Aorta (tissue), 5 donors: ENCODE results near the gene EML5. TPM values are rescaled to one million over a fixed set of nuclear protein-coding genes. Genes with fewer than 3 reads are reported as not detected.
A peak's percentile ranks its signal among the peaks of the same experiment; 100 is the strongest.

Experiments
- ATAC-seq: fragments of 200-7000 bp; cut with Tn5 transposase; one replicate; pipeline ENCODE4 v1.9.1; 2022; ENCODE audit warnings: moderate library complexity; ENCODE audit not compliant: low FRiP score
- DNase-seq, 2 donors: peaks; one replicate each; pipeline ENCODE4 v3.0.0-alpha.2; 2020
- H3K27ac ChIP-seq, 2 donors: one replicate each; pipeline ENCODE4 v1.5.1; 2013; ENCODE audit warnings: low read length in 2 of 2, mild to moderate bottlenecking in 2 of 2, moderate library complexity in 2 of 2, control low read depth in 1 of 2, inconsistent platforms in 1 of 2, low read depth in 1 of 2
- H3K27me3 ChIP-seq, 2 donors: one replicate each; pipeline ENCODE4 v1.6.1; 2013; ENCODE audit warnings: control low read depth in 1 of 2, low read length in 1 of 2, mild to moderate bottlenecking in 1 of 2, moderate library complexity in 1 of 2; ENCODE audit not compliant: insufficient read depth in 2 of 2, control insufficient read depth in 1 of 2
- H3K36me3 ChIP-seq, 2 donors: one replicate each; pipeline ENCODE4 v1.6.1; 2013; ENCODE audit warnings: control low read depth in 1 of 2, low read length in 1 of 2, mild to moderate bottlenecking in 1 of 2; ENCODE audit not compliant: insufficient read depth in 2 of 2, control insufficient read depth in 1 of 2
- H3K4me1 ChIP-seq, 2 donors: one replicate each; pipeline ENCODE4 v1.6.1; 2013; ENCODE audit warnings: low read length in 2 of 2, control low read depth in 1 of 2, mild to moderate bottlenecking in 1 of 2, moderate library complexity in 1 of 2; ENCODE audit not compliant: insufficient read depth in 2 of 2, control insufficient read depth in 1 of 2
- H3K4me3 ChIP-seq, 2 donors: one replicate each; pipeline ENCODE4 v1.5.1; 2013; ENCODE audit warnings: low read length in 2 of 2, control low read depth in 1 of 2, mild to moderate bottlenecking in 1 of 2
- H3K9me3 ChIP-seq: one replicate; pipeline ENCODE4 v1.6.1; 2013; ENCODE audit warnings: mild to moderate bottlenecking, low read length; ENCODE audit not compliant: control insufficient read depth
- WGBS, 2 donors: extraction: QIAGEN DNeasy Blood & Tissue Kit; methylation state at CpG; one replicate each; pipeline ENCODE4 v1.1.7; 2013; 5-methylcytosine and 5-hydroxymethylcytosine counted together
- intact Hi-C, 2 donors: fragments of 100-400 bp; cut with DNase I; formaldehyde crosslinking; loops; one replicate each; pipeline versions ENCODE4 v1.14.2 to v1.15.0; 2022
- long read RNA-seq, 2 donors: library from polyadenylated mRNA; unstranded; transcript quantifications; one replicate each; pipeline ENCODE4 v2.0.0, GENCODE V29; 2020 to 2021
- polyA plus RNA-seq, 2 donors: library from polyadenylated mRNA; stranded (reverse); fragments of 200-250 nt; gene quantifications; one replicate each; pipeline ENCODE4 v1.2.3, GENCODE V29; 2013
- total RNA-seq, 2 donors: library from RNA; stranded (reverse); fragmentation: NEBNext Ultra II Directional; extraction: Animal tissue kit (Norgen Biotek cat#: 25700); gene quantifications; one replicate each; pipeline ENCODE4 v1.2.1, GENCODE V29; 2021
- donor health status: healthy with polysubstance abuse.
- donor health status: Bipolar disorder and iron deficiency.
- donor health status: DM: no; HTN: no; CAD: no.
- donor health status: DM: no; HTN: no; CAD: no.
- donor health status: DM: yes; HTN: yes; CAD: no.

The EML5 gene
- total RNA-seq: 1 to 10 TPM in 1 of 2 donors, under 1 TPM in 1; 0.39 to 1.6 TPM
- polyA plus RNA-seq: under 1 TPM; 0.18 to 0.63 TPM
- long read RNA-seq, donor 1, partial matches to known transcripts: 0 of 1 reads
- long read RNA-seq, donor 1, other reads (novel, unspliced or antisense): 1 of 1 reads
- long read RNA-seq, donor 2, partial matches to known transcripts: 1 of 1 reads
- long read RNA-seq, donor 2, other reads (novel, unspliced or antisense): 0 of 1 reads

GRCh38 chr14:88792473-88793258, at the start of gene EML5:
Gene EML5 (minus strand): TSS chr14:88792953. CDS start chr14:88792503, 450 bp downstream.
- Histone ChIP-seq H3K27me3 (no peaks in the 10 kb centered on the region), H3K27ac (peak within 1 kb of the TSS in 1 of 2 donors; percentile 14), H3K4me3 (peak within 1 kb of the TSS; percentile 46 to 62), H3K9me3 (no peaks in the 10 kb centered on the region), H3K4me1 (no peaks in the 10 kb centered on the region), H3K36me3 (no peaks in the 10 kb centered on the region)
- ATAC-seq (peak; percentile 94), DNase-seq (peak; percentile 83 to 94)
- intact Hi-C loops: no loop called here
- 0% methylated on average over 44 to 111 of the region's 111 CpGs for WGBS, 2 donors

DNA sequence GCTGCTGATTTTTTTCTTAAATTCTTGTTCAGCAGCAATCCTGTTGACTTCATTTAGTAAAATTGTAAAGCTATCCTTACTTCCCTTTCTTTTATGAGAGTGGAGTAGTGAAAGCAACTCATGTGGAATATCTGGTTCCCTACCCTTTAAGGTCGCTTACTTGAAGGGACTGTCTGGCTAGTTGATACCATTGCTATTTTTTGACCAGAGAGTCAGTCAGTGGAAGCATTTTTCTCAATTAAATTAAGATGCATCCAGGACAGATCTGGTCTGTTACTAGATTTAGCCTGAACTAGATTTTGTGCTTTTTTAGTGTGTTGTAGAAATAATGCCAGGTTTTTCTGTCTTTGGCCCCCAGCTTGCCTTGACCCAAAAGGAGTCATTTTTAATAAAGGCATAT, 49.7 kb upstream of the EML5 start:
- WGBS, 2 donors: 72 to 88% methylated on average over 1 of the region's 1 CpG
- Histone ChIP-seq H3K4me1 (no peaks in the 10 kb centered on the region), H3K27ac (no peak overlapping the region), H3K36me3 (no peaks in the 10 kb centered on the region), H3K9me3 (no peaks in the 10 kb centered on the region), H3K27me3 (no peaks in the 10 kb centered on the region), H3K4me3 (no peak overlapping the region)
- intact Hi-C loops: no loop called here
- DNase-seq: no peak
- no peak for ATAC-seq

DNA sequence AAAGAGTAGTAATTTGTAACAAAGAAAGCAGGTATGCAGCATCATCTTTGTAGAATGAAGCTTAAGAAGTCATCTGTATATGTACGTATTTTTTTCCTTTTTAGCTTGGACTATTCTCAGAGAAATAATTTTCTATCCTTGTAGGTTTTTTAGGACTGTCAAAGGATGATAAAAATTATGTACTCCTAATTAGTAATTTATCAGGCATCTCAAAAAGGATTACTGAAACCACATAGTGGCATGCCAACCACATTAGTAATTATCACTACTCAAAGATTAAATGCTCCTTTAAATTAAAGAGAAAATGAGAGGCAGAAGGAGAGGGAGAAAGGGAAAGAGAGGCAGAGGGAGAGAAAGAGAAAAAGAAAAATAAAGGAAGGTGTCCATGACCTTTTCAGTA, 49.0 kb upstream of the EML5 start:
- Histone ChIP-seq H3K27me3 (no peaks in the 10 kb centered on the region), H3K36me3 (no peaks in the 10 kb centered on the region), H3K27ac (no peak overlapping the region), H3K4me1 (no peaks in the 10 kb centered on the region), H3K4me3 (no peak overlapping the region), H3K9me3 (no peaks in the 10 kb centered on the region)
- DNase-seq (no peak), ATAC-seq (no peak)
- 85 to 90% methylated on average over 1 of the region's 1 CpG for WGBS, 2 donors
- intact Hi-C loops: no loop called here

DNA sequence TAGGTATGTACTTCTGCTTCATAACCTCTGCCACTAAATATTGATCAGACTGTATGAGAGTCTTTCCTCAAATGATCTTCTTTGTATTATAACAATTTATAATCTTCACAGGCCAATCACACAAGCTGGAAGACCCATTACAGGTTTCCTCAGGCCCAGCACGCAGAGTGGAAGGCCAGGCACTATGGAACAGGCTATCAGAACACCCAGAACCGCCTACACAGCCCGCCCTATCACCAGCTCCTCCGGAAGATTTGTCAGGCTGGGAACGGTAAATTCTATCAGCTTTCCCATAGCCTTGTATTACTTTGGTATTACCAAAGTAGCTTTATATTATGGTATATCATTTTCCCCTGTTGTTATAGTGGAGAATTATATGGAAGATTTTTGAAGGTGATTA, 48.2 kb upstream of the EML5 start:
- WGBS, 2 donors: 92 to 98% methylated on average over 5 of the region's 5 CpGs
- no peak for DNase-seq
- Histone ChIP-seq H3K27ac (no peak overlapping the region), H3K4me1 (peaks cover 0 to 1% of the 10 kb centered on the region in 2 donors), H3K4me3 (no peak overlapping the region), H3K27me3 (no peaks in the 10 kb centered on the region), H3K9me3 (no peaks in the 10 kb centered on the region), H3K36me3 (no peaks in the 10 kb centered on the region)
- no peak for ATAC-seq
- intact Hi-C loops: no loop called here

GRCh38 chr14:88838015-88838414, 45.3 kb upstream of the EML5 start:
- no peaks in the 10 kb centered on the region for H3K9me3 ChIP-seq
- no peak overlapping the region for H3K27ac ChIP-seq
- ATAC-seq (no peak), DNase-seq (no peak)
- H3K4me3 ChIP-seq: no peak overlapping the region
- WGBS, 2 donors: 83 to 86% methylated on average over 3 of the region's 3 CpGs
- no peaks in the 10 kb centered on the region for H3K36me3 ChIP-seq
- H3K4me1 ChIP-seq: peaks cover 0 to 5% of the 10 kb centered on the region in 2 donors
- no peaks in the 10 kb centered on the region for H3K27me3 ChIP-seq
- intact Hi-C loops: loop anchor here in 1 of 2 donors (10.0 kb wide), 1 partner anchor 1557 kb away; the partner anchor contains the start of gene CALM1

GRCh38 chr14:88837495-88837894, 44.7 kb upstream of the EML5 start:
- no peak overlapping the region for H3K4me3 ChIP-seq
- no peaks in the 10 kb centered on the region for H3K27me3 ChIP-seq
- DNase-seq (no peak), ATAC-seq (no peak)
- H3K9me3 ChIP-seq: no peaks in the 10 kb centered on the region
- intact Hi-C loops: loop anchor here in 1 of 2 donors (10.0 kb wide), 1 partner anchor 1557 kb away; the partner anchor contains the start of gene CALM1
- no peaks in the 10 kb centered on the region for H3K36me3 ChIP-seq
- H3K4me1 ChIP-seq: peaks cover 0 to 5% of the 10 kb centered on the region in 2 donors
- no peak overlapping the region for H3K27ac ChIP-seq
- WGBS, 2 donors: 94 to 100% methylated on average over 1 of the region's 1 CpG

DNA sequence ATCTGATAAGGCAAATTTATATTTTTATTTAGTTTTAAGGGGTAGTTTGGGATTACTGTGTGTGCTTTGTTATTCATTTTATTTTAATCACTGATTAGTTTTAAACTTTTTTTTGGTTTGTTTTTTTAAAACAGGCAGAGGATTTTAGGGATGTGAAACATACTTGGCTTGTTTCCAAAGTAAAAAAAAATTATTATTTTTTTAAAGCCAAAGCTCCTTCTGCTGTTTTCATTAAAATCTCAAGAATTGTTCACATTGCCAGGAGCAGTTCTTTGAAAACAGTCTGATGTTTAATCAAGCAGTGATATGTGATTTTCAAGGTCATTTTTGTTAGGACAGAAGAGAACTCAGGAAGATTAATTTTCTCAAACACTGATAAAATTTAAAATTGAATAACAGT, 42.9 kb upstream of the EML5 start:
- Histone ChIP-seq H3K27me3 (no peaks in the 10 kb centered on the region), H3K4me1 (peaks cover 0 to 5% of the 10 kb centered on the region in 2 donors), H3K9me3 (no peaks in the 10 kb centered on the region), H3K36me3 (no peaks in the 10 kb centered on the region), H3K27ac (no peak overlapping the region), H3K4me3 (no peak overlapping the region)
- DNase-seq (no peak), ATAC-seq (no peak)
- intact Hi-C loops: loop anchor here in 1 of 2 donors (10.0 kb wide), 1 partner anchor 1559 kb away; the partner anchor contains the start of gene CALM1

GRCh38 chr14:88834883-88835431, 42.2 kb upstream of the EML5 start:
- Histone ChIP-seq H3K27ac (no peak overlapping the region), H3K27me3 (no peaks in the 10 kb centered on the region), H3K4me1 (peaks cover 0 to 5% of the 10 kb centered on the region in 2 donors), H3K36me3 (no peaks in the 10 kb centered on the region), H3K9me3 (no peaks in the 10 kb centered on the region), H3K4me3 (no peak overlapping the region)
- ATAC-seq (peak; percentile 61), DNase-seq (no peak)
- intact Hi-C loops: loop anchor here in 1 of 2 donors (5.0 to 10.0 kb wide), 2 partner anchors 283 to 1560 kb away; partner anchors contain the start of gene CALM1
